ENCODE measurements around the gene ACAD10.
"Not testable (repeated sequence)": the region's sequence is repeated elsewhere in the genome, so short reads cannot be mapped to it uniquely, and the experiment has no call there.

Gene ACAD10

DNA sequence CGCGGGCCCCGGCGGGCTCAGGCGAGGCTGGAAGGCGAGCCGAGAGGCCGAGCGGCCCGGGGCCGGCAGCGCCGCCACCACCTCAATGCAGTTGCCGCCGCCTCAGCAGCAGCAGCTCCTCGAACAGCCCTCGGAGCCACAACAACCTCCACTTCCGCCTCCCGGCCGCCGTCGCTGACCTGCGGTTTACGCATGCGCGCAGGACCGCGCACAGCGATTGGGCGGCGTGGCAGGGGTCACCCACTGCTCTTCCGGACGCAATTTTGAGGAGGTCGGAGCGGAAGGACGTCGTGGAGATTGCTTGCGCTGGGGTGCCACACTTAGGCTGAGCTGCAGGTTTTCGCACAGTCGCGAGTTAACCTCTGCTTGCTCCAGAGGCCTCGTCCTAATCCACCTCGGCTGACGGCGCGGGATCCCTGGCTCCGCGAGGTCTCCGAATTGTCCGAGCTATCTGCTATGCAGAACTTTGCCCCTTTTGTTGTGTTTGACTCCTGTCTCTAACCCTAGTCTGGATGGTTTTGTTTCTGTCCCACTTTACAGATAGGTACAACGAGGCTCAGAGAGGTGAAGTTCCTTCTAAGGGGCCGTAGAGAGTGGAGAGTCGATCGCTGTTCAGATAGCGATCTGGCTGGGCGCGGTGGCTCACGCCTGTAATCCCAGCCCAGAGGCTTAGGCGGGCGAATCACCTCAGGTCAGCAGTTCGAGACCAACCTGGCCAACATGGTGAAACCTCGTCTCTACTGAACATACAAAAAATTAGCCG lies at the start of gene ACAD10, which contains the start of gene BRAP:
Gene ACAD10, plus strand, starts transcription at position 243 of the 763 bp plus-strand sequence. CDS start 6,657 bp downstream, outside the sequence.
Gene BRAP, minus strand, starts transcription at position 146 of the 763 bp plus-strand sequence. CDS start 164 bp downstream, outside the sequence.
- DNase-seq, result peak; percentile 84

DNA sequence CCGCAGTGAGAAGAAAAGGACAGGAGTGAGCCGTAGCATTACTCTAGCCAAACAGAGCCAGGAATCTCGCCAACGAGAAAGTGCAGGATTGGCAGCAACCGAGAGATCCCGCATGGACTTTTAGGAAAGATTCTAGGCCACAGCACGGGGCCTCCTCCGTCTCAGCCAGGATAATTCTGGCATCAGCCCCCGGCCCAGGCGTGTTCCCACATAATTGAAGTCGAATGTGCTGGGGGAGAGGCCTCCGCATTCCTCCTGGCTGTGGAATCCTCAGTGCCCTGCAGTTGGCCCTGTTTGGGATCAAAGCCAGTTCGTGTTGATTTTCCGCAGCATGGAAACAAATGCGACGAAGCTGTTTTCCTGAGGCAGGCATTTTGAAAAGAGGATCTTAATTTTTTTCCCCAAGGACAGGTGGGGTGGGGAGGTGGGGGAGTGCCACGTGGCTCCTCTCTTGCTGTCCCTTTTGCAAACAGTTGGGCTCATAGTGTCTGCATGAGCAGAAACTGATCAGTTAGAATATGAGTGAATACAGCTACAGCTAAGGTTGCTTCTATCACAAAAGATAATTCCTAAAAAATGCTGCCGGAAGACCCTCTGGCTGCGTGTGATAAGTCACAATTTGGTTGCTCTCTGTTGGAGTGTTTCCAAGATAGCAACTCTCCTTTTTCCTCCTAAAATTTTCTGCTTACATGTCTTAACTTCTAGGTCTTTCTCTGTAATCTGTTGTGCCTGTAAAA lies 49.5 kb upstream of the ACAD10 start:
- DNase-seq, result no peak

DNA sequence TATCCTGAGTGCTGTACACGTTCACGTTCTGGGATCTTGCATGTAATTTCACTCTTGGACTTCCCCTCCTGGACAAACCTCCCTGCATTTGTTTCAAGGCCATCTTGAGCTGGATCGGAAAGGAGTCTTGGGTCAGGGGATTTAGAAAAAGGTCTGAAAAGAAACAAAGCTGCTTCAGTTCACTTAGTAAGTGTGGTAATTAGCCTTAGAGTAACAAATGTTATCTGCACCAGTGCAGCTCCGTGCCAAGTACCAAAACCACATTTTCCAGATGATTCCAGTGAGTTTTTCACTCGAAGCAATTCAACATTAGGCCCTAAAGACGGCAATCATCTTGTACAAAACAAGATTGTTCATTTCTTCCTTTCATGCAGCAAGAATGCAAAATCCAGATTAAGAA lies 47.3 kb upstream of the ACAD10 start:
- no peak for DNase-seq

DNA sequence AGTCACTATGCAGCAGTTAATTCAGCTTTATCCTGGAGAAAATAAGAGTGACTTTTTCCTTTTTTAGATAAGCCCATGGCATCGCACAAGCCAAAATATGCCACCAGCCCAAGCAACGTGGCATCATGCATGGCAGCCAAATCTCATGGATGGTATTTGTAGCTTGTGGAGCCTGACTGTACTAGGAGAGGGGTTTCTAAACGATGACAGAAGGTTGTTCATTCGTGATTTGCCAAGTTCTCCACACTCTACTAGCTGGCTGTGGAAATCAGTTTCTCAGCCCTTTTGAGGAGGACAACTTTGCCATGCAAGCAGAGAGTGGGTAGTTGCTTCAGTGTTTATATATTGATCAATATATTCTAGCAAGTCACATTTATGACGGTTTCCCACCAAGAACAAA lies 45.3 kb upstream of the ACAD10 start:
- no peak for DNase-seq

DNA sequence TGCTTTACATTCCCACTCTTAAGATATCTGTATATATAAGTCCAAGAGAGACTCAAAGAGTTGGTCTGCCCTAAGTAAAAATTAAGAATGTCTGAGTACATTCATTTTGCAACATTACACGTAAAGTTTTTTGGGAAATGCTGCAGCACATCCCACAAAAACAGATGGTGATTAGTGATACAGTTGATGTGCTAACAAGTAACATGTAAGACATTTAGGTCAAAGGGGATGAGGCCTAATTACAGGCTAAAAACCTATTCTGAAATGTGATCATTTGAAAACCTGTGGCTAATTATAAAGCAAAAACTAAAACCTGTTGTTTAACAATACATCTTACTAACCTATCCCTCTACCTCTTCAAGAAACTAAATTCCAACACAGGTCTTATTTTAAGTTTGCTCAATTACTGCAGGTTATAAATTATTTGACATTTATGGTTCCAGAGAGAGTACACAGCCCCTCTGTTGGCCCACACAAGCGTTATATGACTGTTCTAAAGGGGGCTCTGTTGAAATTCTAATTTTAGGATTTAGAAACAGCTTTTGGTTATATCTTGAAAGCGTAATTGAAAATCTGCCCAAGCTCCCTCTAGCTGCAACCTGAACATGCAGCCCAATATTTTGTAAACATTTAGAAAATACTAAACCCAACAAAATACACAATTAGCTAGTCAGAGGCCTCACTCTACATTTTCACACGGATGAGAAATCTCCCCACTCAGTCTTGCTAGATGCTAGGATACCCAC lies 43.0 kb upstream of the ACAD10 start:
- DNase-seq, result no peak

DNA sequence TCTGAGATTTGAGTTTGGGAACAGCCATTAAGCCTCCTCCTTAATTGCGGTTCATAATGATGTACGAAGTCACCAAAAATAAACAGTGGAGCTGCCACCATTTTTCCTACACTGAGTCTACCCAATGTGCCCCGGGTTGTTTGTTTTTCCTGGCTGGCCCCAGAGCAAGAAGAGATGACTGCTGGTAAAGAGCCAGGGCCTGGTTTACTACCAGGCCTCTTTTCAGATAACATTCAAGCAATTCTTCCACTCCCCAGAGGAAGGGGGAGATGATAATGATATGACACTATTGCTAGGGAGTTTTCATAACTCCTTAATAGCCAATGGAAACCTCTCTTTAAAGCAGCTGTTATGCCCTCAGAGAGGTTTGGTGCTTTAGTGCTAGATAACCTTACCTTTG lies 42.4 kb upstream of the ACAD10 start:
- no peak for DNase-seq

DNA sequence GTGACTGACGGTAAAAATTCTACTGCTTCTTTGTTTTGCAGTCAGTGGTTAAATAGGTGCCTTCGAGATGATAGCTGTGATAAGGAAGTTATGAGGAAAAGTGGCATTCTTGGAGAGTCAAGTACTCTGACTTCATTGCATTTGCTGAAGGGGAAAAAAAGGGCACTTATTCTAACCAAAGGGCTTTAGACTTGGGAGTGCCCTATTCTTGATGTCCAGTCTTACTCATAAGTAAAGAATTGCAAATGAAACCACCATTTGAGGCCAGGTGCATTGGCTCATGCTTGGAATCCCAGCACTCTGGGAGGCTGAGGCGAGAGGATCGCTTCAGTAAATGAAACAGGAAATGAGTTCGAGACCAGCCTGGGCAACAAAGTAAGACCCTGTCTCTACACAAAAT lies 40.4 kb upstream of the ACAD10 start:
- no peak for DNase-seq

DNA sequence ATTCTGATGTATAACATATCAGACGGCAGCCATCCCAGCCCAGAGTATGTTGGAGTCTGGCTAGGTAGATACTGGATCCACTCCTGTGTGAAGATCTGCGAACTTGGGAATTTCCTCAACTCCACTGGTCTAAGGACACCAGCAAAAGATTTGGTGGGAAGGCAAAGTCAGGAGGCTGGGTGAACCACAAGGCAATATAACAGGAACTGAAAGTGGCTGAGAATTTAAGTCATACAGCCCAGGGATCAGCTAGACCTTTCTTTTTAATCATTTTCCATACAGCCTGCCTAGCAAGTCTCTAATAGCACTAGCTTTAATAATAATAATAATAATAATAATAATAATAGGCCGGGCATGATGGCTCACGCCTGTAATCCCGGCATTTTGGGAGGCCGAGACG lies 34.9 kb upstream of the ACAD10 start:
- no peak for DNase-seq

DNA sequence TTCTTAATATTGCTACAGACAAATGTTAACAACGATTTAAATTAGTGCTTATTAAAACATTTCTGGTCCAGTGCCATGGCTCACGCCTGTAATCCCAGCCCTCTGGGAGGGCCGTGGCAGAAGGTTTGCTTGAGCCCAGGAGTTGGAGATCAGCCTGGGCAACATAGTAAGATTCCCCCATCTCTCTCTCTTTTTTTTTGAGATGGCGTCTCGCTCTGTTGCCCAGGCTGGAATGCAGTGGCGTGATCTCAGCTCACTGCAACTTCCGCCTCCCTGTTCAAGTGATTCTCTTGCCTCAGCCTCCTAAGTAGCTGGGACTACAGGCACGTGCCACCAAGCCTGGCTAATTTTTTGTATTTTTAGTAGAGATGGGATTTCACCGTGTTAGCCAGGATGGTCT lies 33.3 kb upstream of the ACAD10 start:
- not testable (repeated sequence) for DNase-seq

DNA sequence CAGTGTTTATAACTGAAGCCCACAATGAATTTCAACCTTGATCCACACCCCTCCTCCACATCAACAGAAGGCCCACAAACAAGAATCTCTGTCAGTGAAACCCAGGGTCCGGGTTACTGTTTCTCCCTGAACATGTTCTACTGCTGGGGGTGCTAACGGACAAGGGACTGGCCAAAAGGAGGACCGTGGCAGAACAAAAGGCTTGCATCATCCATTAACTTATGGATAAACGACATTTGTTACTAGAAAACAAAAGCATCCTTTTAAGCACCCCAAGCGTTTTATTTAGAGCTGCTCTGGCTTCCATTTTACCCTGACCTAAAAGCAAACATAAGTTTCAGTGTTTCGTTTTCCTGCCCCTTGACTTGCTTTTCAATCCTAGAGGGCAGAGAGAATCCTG lies 32.3 kb upstream of the ACAD10 start:
- DNase-seq, result no peak

DNA sequence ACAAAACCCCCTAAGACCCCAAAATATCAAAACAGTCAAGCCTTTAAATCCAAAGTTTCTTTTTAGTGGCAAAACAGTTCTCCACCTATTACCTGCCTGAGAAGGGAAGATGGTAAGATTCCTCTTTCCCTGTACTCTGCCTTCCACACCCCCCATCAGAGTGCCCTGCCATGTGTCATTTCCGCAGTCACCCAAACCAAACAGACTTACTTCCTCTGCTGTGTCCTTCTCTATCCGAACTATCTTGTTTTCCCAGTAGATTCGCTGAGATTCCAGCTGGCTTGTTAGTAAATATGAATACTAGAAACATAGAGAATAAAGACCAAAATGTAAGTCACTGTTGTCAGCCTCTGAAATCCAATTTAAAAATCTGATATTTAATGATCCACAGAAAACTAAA lies 30.5 kb upstream of the ACAD10 start:
- no peak for DNase-seq

DNA sequence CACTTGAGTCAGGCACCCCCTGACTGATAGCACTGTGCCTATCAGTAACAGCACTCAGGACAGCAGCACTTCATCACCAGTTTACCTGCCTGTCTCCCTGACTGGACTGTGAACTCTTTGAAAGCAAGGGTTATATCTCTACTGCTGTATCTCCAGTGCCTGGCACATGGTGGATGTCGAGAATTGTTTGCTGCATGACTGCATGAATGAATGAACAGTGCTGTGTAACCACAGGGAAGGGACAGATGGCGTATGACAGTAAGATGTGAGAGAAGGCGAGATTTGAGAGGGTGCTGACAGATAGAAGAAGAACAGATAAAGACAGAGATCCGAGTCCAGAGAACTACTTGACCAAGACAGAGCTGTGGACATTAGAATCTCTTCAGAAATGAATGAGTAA lies 29.8 kb upstream of the ACAD10 start:
- no peak for DNase-seq

DNA sequence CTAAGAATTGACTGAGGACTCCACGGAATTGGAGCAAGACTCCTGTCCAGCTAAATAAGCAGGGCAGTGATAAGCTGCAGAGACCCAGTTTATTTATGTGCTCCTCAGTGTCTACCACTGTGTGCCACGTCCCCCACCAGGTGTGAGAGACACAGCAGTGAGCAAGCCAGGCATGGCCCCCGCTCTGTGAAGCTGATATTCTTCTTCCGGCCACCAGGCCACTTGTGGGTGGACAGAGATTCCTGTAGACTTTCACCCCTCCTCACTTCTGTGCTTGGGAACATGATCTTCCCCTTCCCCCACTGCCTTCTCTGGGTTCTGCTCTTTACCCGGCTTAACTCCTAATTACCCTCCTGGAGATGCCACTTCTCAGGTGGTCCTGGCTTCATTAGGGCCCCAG lies 21.4 kb upstream of the ACAD10 start:
- no peak for DNase-seq

DNA sequence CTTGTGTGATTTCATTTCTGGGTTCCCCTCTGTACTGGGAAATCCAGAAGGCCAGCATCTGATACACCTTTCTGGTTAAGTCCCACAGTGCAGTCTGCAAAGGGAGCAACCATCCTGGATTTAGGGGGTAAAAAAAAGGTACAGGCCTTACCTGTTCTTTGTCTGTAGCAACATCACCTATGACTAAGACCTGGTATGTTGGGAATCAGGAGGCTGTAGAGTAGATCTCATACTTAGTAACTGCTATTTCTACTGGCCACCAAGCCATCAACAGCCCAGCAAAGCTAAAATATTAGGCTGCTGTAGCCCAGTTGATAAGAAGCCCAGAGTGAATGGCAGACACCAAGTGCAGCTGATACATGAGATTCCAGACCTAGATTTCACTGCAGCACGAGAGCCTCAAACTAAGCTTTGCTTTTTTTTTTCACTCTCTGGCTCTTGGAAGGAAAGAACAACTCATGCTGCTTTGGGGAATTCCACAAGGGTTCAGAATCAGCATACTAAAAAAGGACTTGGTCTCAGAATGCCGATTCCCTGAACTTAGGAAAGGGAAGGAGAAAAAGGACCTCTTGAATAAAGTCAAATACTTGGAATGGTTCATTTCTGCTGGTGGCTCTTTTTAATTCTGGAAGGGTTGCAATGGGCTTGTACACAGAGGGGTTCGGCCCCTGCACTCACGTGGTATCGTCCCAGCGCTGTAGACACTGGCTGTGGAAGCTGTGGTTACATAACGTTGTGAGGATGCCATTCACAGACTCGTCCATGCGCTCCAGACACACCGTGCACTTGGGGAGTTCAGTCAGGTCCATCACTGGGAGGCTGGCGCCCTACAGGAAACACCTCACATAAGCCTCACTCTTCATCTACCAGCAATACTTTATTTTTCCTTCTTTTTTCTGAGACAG lies 20.6 kb upstream of the ACAD10 start:
- no peak for DNase-seq

DNA sequence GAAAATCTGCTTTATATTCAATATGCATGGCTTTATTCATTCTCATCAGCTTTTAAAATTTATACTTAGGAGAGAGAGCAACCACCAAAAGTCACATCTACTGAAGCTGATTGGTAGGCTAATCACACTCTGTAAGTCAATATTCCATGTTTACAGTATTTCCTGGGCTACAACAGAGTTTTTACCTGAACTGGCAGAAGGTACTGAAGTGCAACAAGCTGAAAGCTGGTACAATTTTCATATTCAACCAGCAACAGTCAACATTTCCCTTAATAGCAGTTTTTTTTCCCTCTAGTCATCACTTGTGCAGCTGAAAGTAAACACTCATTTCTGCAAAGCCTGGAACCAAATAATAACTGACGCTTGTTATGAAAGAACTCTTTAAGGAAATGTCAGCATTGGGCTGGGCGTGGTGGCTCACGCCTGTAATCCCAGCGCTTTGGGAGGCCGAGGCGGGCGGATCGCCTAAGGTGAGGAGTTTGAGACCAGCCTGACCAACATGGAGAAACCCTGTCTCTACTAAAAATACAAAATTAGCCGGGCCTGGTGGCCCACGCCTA lies 13.0 kb upstream of the ACAD10 start:
- no peak for DNase-seq

DNA sequence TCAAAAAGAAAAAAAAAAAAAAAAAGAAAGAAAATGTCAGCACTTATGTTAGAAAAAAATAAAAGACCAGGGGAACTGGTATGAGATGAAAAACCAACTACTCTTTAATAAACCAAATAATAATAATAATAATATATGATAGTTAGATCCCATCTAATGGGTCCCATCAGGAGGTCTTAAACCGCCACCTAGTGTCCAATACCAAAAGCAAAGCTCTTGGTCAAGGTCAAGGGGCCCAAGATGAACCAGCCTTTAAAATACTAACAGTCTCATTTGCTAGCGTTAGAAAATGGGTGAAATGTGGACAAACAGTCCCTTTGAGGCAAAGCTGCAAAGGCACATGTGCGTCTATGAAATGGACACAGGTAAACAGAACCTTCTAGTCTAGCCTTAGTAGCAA lies 12.3 kb upstream of the ACAD10 start:
- no peak for DNase-seq

DNA sequence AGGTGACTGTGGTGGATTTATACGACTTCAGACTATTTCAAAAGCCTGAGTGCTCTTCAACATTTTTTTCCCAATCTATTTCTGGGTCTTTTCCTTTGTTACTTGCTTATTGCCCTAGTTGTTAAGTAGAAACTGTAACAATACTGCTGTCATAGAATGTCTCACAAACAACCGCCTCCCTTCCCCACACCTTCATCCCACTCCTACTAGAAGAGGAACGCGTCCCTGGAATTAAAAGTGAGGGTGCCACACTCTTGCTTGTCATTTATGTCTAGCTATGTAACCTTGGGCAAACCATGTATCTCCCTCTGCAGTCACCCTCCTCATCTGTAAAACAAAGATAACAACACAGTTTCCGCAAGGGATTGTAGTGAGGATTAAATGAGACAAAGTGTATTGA lies 8.7 kb upstream of the ACAD10 start:
- no peak for DNase-seq

DNA sequence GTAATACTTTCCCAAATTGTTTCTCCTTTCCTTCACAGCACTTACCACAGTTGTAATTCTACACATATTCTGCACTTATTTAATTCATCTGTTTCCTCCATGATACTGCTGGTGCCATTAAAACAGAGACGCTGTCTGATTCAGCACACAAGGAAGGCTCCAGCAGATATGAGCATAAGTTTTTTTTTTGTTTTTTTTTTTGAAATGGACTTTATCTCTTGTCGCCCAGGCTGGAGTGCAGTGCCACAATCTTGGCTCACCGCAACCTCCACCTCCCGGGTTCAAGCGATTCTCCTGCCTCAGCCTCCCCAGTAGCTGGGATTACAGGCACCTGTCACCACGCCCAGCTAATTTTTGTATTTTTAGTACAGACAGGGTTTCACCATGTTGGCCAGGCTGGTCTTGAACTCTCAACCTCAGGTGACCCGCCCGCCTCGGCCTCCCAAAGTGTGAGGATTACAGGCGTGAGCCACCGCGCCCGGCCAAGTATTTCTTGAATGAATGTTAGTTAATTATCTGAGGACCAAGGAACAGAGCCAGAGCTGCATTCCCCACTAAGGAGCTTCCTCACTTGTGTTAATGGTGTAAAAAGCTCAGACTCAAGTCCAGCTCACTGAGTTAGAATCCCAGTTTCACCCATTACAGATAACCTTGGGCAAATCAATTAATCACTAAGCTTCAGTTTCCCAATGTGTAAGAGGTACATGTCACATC lies 1.2 kb upstream of the ACAD10 start:
- DNase-seq, result not testable (repeated sequence)

DNA sequence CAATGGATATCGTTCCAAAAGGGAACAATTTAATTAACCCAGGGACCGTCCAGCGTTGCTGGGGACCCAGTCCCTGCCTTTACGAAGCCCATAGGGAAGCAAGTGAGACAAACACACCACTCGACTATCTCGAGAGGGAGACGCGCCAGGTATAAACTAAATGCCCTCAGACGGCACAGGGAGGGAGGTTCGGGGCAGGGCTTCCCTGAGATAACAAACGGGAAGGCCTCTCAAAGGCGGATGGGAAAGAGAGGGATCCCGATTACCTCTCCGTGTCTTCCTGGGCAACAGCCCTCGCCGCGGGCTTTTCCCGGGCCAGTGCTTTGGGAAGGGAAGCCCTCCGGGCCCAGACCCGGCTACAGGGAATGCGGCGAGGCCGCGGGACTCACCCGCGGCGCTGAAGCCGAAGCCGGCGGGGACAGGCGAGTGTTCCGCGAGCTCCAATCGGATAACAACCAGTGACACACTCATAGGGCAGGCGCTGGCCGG lies 487 bp upstream of the ACAD10 start:
- DNase-seq, result no peak

DNA sequence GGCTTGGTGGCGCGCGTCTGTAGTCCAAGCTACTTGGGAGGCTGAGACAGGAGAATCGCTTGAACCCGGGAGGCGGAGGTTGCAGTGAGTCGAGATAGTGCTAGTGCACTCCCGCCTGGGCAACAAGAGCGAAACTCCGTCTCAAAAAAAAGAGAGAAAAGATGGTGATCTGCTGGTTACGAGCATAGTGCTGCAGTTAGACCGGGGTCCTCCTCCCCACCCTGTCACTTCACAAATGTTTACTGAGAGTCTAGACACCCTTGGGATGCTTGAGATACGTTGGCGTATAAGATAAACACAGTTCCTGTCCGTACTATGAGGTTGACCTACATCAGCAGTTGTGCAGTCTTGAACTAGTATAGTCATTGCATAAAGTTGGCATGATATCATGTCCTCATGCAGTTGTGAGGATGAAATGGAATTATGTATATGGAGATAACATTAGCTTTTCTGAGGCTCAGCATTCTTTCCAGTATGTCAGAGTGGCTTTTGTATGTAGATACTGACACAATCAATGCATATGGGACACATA lies 787 bp downstream of the ACAD10 start:
- DNase-seq, result no peak

DNA sequence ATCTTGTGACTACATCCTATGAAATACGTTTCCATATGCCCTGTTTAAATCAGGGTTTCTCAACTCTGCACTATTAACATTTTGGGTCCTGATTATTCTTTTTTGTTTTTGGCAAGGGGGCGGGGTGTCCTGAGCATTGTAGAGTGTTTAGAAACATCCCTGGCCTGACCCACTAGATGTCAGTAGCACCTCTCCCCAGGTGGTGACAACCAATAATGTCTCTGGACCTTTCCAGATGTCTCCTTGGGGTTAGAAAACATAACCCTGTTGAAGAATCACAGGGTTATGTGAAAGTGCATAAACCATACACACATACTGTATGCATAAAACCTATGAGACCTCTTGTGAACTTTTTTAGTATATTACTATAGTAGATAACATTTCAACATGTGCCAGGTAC lies 1.4 kb downstream of the ACAD10 start:
- DNase-seq, result peak; percentile 39

Data from 8988T (cell line).